Neutrophil (primary cell): ENCODE measurements around the gene IL6.

ENCODE experiments used
- H3K27ac ChIP-seq: fragments of 200-600 bp; sonication (generic); 2 replicates; pipeline ENCODE4 v1.5.1; 2016; ENCODE audit warnings: mild to moderate bottlenecking, moderate library complexity
- H3K27me3 ChIP-seq: fragments of 200-600 bp; sonication (generic); 2 replicates; pipeline ENCODE4 v1.6.0; 2016; ENCODE audit warnings: mild to moderate bottlenecking
- H3K36me3 ChIP-seq: fragments of 200-600 bp; sonication (generic); 2 replicates; pipeline ENCODE4 v1.5.1; 2017
- H3K4me1 ChIP-seq, 2 experiments: fragments of 200-600 bp in 1 of 2; sonication (generic) in 1 of 2; 1 replicate in 1 of 2; 2 replicates in 1 of 2; pipeline versions ENCODE4 v1.5.1 to v1.6.1; 2013 to 2016; ENCODE audit warnings: low read depth in 1 of 2, low read length in 1 of 2, mild to moderate bottlenecking in 1 of 2, moderate library complexity in 1 of 2; ENCODE audit not compliant: control insufficient read depth in 1 of 2, insufficient read depth in 1 of 2
- H3K4me3 ChIP-seq, 2 experiments: fragments of 200-600 bp in 1 of 2; sonication (generic) in 1 of 2; 1 replicate in 1 of 2; 2 replicates in 1 of 2; pipeline ENCODE4 v1.5.1; 2013 to 2016; ENCODE audit warnings: low read depth in 1 of 2, low read length in 1 of 2, mild to moderate bottlenecking in 1 of 2, moderate library complexity in 1 of 2
- H3K9me3 ChIP-seq: fragments of 200-600 bp; sonication (generic); 2 replicates; pipeline ENCODE4 v1.5.1; 2016
- CTCF ChIP-seq: fragments of 200-600 bp; sonication (generic); IDR thresholded peaks from 2 replicates; pipeline ENCODE4 v1.5.1; 2016; ENCODE audit warnings: antibody characterized with exemption

The IL6 gene

GRCh38 chr7:22696541-22697228, 30.3 kb upstream of the IL6 start:
- Histone ChIP-seq H3K4me3 (no peak overlapping the region), H3K27me3 (no peaks in the 10 kb centered on the region), H3K36me3 (no peaks in the 10 kb centered on the region), H3K27ac (no peak overlapping the region), H3K4me1 (peaks cover 5 to 9% of the 10 kb centered on the region in 2 experiments), H3K9me3 (no peaks in the 10 kb centered on the region)
- TF ChIP-seq CTCF = no peak

- Histone ChIP-seq H3K4me1 (peaks cover 5 to 9% of the 10 kb centered on the region in 2 experiments), H3K9me3 (no peaks in the 10 kb centered on the region), H3K4me3 (no peak overlapping the region), H3K27me3 (no peaks in the 10 kb centered on the region), H3K27ac (no peak overlapping the region), H3K36me3 (no peaks in the 10 kb centered on the region)
- no peak for TF ChIP-seq CTCF
Measured at GRCh38 chr7:22697322-22697859, 29.6 kb upstream of the IL6 start.

GRCh38 chr7:22697876-22698606, 29.0 kb upstream of the IL6 start:
- Histone ChIP-seq H3K9me3 (no peaks in the 10 kb centered on the region), H3K4me3 (no peak overlapping the region), H3K4me1 (peaks cover 5 to 9% of the 10 kb centered on the region in 2 experiments), H3K27me3 (no peaks in the 10 kb centered on the region), H3K36me3 (no peaks in the 10 kb centered on the region), H3K27ac (no peak overlapping the region)
- TF ChIP-seq CTCF = no peak

- no peak for TF ChIP-seq CTCF
- no peaks in the 10 kb centered on the region for H3K36me3 ChIP-seq
- no peaks in the 10 kb centered on the region for H3K27me3 ChIP-seq
- peaks cover 5 to 9% of the 10 kb centered on the region in 2 experiments for H3K4me1 ChIP-seq
- H3K27ac ChIP-seq = no peak overlapping the region
- no peaks in the 10 kb centered on the region for H3K9me3 ChIP-seq
- H3K4me3 ChIP-seq = no peak overlapping the region
Measured at GRCh38 chr7:22698767-22699166, 28.2 kb upstream of the IL6 start.

GRCh38 chr7:22700559-22701002, 26.4 kb upstream of the IL6 start:
- no peaks in the 10 kb centered on the region for H3K9me3 ChIP-seq
- H3K4me1 ChIP-seq = peaks cover 5 to 9% of the 10 kb centered on the region in 2 experiments
- no peaks in the 10 kb centered on the region for H3K27me3 ChIP-seq
- no peaks in the 10 kb centered on the region for H3K36me3 ChIP-seq
- TF ChIP-seq CTCF = no peak
- H3K27ac ChIP-seq = no peak overlapping the region
- no peak overlapping the region for H3K4me3 ChIP-seq
